Measurements from ENCODE around the gene FANCB. TPM values are rescaled to one million over a fixed set of nuclear protein-coding genes. Genes with fewer than 3 reads are reported as not detected.

Gene FANCB
- polyA plus RNA-seq, 4 donors, result 2.9 to 4.0 (median 3.5) TPM

DNA sequence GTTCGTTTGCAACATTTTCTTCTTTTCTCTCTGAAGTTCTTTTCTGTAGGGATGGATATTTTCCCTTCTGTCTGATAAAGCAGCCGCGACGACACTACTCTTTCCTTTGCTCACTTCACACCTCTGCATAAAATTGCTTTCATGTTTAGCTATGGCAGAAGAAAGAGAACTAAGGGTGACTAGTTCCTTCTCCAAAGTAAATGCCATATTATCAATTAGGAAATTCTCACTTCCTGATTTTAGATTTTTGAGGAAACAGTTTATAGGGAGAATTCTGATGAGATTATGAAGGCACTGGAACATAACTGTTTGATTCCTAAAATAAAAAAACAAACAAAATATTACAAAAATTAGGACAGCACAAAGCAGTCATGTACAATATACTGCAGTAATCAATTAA is 29.2 kb downstream of the FANCB start:
- DNase-seq (ENCODE audit: low read depth in 4 of 4, low spot score in 3 of 4), result no peak

DNA sequence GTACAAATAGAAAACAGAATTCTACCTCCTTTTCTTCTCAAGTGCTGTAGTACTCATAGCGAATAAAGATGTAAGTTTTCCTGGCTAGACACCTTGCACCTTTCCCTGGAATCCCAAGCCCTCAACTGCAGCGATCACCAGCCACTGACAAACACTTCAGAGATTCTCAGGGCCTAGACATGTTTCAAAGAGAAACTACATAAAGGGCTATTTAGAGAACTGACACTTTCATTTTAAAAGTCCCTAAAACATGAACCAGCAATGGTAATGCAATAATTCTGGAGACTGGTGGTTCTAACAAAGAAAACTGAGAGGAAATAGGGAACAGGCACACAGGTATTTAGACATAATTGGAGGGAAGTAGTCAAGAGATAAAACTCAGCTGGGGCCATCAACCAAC is 35.7 kb downstream of the FANCB start:
- DNase-seq (ENCODE audit: low read depth in 4 of 4, low spot score in 3 of 4), result no peak

DNA sequence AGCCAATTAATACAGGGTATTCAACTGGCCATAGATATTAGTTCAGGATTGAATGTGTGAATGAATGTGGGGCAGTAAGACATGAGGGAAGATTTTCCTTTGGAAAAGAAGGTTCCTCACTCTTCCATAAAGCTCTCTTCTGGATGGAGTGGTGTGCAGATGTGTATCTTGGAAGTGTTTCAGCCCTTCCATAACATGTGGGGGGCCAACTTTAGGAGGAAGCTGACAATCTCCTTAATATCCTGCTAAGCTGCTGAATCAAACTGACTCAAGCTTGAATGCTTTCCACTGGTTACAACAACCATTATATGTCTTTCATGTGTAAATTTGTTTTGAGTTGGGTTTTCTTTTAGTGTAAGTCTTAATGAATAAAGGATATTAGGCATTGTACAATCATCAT is 40.3 kb downstream of the FANCB start:
- DNase-seq (ENCODE audit: low read depth in 4 of 4, low spot score in 3 of 4), result no peak

DNA sequence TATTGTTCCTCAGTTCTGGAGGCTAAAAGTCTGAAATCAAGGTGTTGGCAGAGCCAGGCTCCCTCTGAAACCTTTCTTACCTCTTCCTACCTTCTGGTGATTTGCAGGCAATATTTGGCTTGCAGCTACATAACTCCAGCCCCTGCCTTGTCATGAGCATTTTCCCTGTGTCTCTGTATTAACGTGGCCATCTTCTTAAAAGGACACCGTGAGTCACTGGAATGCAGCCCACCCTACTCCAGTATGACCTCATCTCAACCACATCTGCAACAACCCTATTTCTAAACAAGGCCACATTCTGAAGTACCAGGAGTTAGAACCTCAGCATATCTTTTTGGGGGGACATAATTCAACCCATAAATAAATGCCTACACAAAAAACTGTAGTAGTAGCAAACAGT is 40.7 kb downstream of the FANCB start:
- no peak for DNase-seq (ENCODE audit: low read depth in 4 of 4, low spot score in 3 of 4)

DNA sequence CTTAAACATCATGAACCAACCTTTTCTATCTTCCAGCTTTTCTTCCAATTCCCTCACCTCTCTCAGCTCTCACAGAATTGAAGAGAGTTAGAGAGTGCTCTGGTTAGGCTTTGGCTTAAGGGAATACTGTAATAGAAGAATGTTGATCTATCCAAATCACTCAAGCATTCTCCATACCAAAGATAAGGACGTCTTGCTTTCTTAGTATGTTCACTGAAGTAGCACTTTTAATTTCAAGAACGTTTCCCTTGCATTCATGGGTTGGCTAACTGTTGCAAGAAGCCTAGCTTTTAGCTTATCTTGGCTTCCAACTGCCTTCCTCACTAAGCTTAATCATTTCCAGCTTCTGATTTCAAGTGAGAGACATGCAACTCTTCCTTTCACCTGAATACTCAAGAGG is 43.2 kb downstream of the FANCB start:
- no peak for DNase-seq (ENCODE audit: low read depth in 4 of 4, low spot score in 3 of 4)

DNA sequence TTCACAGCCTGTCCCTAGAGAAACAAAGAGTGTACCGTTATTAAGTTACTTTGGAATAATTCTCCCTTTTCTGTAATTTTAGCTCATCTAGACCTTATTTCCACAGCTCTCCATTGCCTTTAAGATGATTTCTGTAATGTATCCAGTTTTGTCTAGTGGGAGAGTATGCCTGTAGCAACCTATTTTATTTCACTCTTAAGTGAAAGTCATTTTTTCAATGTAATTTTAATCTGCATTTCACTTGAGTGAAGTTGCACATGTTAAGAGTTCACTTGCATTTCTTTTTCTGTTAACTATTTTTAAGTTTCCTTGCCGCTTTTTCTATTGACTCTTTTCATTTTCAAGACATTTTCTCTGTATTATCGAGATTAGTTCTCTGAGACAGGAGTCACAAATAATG is 46.5 kb downstream of the FANCB start:
- DNase-seq (ENCODE audit: low read depth in 4 of 4, low spot score in 3 of 4), result no peak

DNA sequence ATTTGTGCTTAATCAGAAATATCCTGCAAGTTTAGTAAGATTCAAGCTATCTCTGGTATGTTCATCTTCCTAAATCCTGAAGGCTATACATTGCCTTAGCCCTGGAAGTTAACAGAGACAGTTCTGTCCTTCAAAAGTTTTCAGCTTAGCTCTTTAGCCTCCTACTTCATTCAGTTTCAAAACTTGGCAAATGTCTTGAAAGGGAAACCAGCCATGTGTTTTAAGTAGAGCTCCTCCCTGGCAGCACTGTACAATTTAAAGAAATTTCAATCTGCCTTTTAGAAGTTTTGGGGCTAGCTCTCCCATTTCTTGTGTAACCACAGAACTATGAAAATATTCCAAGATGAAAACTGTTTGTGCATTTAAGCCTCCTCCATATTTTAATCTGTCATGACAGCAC is 47.0 kb downstream of the FANCB start:
- DNase-seq (ENCODE audit: low read depth in 4 of 4, low spot score in 3 of 4), result no peak

DNA sequence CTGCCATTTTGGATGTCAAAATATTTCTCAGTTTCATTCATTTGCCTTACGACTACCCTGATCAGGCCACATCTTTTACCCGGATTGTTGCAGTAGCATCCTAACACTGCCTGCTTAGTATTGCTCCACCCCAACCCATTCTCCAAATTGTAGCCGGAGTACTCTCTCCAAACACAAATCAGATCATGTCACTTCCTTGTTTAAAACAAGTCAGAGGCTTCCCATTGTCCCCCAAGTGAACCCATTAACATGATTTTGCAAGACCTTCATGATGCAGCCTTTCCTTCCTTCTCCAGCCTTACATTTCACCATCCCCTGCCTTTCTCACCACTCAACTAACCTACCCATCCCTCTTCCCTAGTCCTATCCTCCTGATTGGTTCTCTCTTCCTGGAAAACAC is 53.1 kb downstream of the FANCB start:
- DNase-seq (ENCODE audit: low read depth in 4 of 4, low spot score in 3 of 4), result no peak

DNA sequence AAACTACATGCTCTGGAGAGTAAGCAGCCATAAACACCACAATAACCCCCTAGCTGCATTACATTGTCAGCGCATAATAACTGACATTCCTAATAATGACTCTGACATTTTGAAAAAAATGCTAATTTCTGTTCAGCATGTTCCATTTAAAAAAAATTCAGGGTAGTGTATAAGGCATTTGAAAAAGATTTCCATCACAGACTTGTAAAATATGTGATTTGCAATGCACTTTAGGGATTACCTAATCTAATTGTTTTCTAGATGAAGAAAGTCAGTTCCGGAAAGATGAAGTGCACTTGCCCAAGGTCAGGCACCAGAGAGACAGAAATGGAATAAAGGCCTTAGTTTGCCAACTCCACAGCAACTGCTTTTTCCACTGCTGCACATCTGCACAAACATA is 55.3 kb downstream of the FANCB start:
- no peak for DNase-seq (ENCODE audit: low read depth in 4 of 4, low spot score in 3 of 4)

DNA sequence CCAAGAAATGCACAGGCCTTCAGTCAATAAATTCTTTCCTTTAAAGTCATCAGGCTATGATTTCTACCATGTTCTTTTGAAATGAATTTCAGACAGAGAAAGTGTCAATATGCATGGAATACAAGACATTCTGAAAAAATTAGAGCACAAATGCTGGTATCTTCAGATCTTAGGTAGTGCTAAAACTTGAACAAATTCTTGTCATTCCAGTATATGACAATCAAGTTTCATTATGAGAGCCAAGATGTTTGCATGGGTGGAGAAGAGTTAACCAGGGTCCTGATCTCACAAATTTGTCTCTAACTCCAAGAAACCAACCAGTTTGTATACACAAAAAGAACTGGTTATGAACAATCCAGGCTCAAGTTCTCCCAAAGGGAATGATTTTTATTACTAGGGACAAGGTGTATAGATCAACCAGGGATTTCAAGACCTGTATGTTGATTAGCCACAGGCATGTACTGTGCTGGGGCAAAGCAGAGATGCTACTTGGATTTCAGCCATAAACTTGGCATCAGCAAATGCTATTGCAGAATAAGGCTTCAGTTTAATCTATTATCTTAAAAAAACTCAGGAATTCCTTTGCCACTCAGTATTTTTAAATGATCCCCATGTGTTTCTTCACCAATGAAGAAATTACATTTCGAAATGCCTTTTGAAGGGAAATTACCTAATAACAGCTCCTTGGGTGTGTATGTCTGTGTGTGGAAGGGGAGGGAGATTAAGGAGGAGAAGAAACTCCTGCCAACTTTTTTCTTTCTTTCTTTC is 69.7 kb downstream of the FANCB start:
- DNase-seq (ENCODE audit: low read depth in 4 of 4, low spot score in 3 of 4), result no peak

DNA sequence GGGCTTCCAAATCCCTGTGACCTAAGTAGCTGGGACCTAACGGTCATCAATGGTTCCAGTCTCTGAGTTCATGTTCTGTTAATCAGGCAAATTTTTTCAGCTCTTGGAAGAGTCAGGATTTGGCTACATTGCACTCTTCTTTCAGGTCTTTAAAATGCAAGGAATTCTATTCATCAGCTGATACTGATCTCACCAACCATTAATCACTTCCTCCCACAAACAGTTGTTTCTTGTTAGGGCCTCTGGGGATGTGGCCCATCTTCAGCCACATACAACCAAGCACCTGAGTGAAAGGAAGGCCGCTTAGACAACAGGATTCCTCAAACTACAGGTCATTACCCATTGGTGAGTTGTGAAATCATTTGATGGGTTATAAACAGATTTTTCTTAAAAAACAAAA is 71.7 kb downstream of the FANCB start:
- DNase-seq (ENCODE audit: low read depth in 4 of 4, low spot score in 3 of 4), result no peak

DNA sequence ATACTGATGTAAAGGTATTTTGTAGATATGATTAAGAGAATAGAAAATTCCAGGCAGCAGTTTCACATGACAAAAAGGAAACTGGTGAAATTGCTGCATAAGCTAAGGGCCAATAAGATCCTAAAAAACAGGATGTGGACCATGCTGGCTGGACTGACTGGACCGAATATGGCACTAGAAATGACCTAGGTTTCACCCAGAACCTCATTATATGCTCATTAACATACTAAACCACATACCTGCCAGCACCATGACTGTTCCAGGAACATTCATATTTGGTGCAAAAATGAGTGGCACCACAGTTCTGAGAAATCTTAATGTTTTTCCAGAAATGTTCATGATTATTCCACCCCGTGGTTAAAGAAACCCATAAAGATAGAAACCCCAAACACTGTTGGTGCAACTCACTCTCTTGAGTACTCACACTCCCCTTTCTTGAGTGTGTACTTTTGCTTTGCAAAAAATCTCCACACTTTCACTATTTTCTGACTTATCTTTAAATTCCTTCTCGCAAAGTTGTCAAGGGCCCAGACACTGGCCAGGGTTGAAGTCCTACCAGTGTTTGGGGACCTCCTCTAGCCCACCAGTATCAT is 74.0 kb downstream of the FANCB start:
- no peak for DNase-seq (ENCODE audit: low read depth in 4 of 4, low spot score in 3 of 4)

Other genes starting within 250 kb of the FANCB start
- gene MOSPD2, start 352 bp upstream of the FANCB start, polyA plus RNA-seq (ENCODE audit: insufficient read length in 4 of 4), result 10 to 100 TPM; 16.4 to 28.5 (median 21.5) TPM

Measured in right renal pelvis (tissue), 4 donors.